SK-N-SH treated with all-trans-retinoic acid at 6 μM for 48 hours (cell line): Measurements from ENCODE around the gene ARHGEF7.

Source experiments
- ATAC-seq: fragments of 200-7000 bp; cut with Tn5 transposase; 3 replicates; pipeline ENCODE4 v1.9.1; 2020; ENCODE audit warnings: mild to moderate bottlenecking, moderate library complexity
- ARNTL ChIP-seq: fragments of 450-650 bp; formaldehyde crosslinking; IDR thresholded peaks from 2 replicates; pipeline ENCODE4 v1.5.0; 2020; ENCODE audit warnings: low read depth, mild to moderate bottlenecking, moderate library complexity, borderline replicate concordance
- BACH2 ChIP-seq: fragments of 250-450 bp; sonication (Bioruptor Pico); IDR thresholded peaks from 2 replicates; pipeline ENCODE4 v1.9.0; 2021; ENCODE audit warnings: mild to moderate bottlenecking, borderline replicate concordance
- CSDC2 ChIP-seq: fragments of 250-450 bp; sonication (Bioruptor Pico); IDR thresholded peaks from 2 replicates; pipeline ENCODE4 v1.5.0; 2020; ENCODE audit warnings: mild to moderate bottlenecking, moderate library complexity
- ESRRG ChIP-seq: fragments of 250-450 bp; sonication (Bioruptor Pico); IDR thresholded peaks from 2 replicates; pipeline ENCODE4 v1.6.1; 2021; ENCODE audit warnings: mild to moderate bottlenecking
- ISL1 ChIP-seq: fragments of 250-450 bp; sonication (Bioruptor Pico); IDR thresholded peaks from 2 replicates; pipeline ENCODE4 v2.1.2; 2022; ENCODE audit warnings: mild to moderate bottlenecking, moderate library complexity
- OSR1 ChIP-seq: fragments of 250-450 bp; sonication (Bioruptor Pico); IDR thresholded peaks from 2 replicates; pipeline ENCODE4 v1.8.0; 2022; ENCODE audit warnings: moderate library complexity, mild to moderate bottlenecking, inconsistent platforms
- PPARA ChIP-seq: fragments of 250-450 bp; sonication (Bioruptor Pico); IDR thresholded peaks from 2 replicates; pipeline ENCODE4 v1.5.0; 2020; ENCODE audit warnings: mild to moderate bottlenecking, borderline replicate concordance
- SNAI2 ChIP-seq: fragments of 250-450 bp; sonication (Bioruptor Pico); IDR thresholded peaks from 2 replicates; pipeline ENCODE4 v1.5.0; 2020; ENCODE audit warnings: mild to moderate bottlenecking, moderate library complexity
- TCF4 ChIP-seq: fragments of 250-450 bp; sonication (Bioruptor Pico); IDR thresholded peaks from 2 replicates; pipeline ENCODE4 v1.8.0; 2021; ENCODE audit warnings: mild to moderate bottlenecking, moderate library complexity, borderline replicate concordance
- TOX ChIP-seq: fragments of 250-450 bp; sonication (Bioruptor Pico); IDR thresholded peaks from 2 replicates; pipeline ENCODE4 v1.8.0; 2021; ENCODE audit warnings: mild to moderate bottlenecking, moderate library complexity, borderline replicate concordance
- ZC3H10 ChIP-seq: fragments of 250-450 bp; sonication (Bioruptor Pico); IDR thresholded peaks from 2 replicates; pipeline ENCODE4 v1.5.1; 2021; ENCODE audit warnings: mild to moderate bottlenecking, moderate library complexity
- ZFP3 ChIP-seq: fragments of 250-450 bp; sonication (Bioruptor Pico); IDR thresholded peaks from 2 replicates; pipeline ENCODE4 v1.5.0; 2020; ENCODE audit warnings: mild to moderate bottlenecking, moderate library complexity
- ZFP30 ChIP-seq: fragments of 450-650 bp; formaldehyde crosslinking; IDR thresholded peaks from 2 replicates; pipeline ENCODE4 v1.5.0; 2022; ENCODE audit warnings: mild to moderate bottlenecking, moderate library complexity
- ZNF565 ChIP-seq: fragments of 450-650 bp; formaldehyde crosslinking; conservative IDR thresholded peaks from 2 replicates; pipeline ENCODE4 v1.5.0; 2020; ENCODE audit warnings: low read depth, mild to moderate bottlenecking, moderate library complexity
- ZNF70 ChIP-seq: fragments of 450-650 bp; formaldehyde crosslinking; IDR thresholded peaks from 2 replicates; pipeline ENCODE4 v1.5.0; 2020; ENCODE audit warnings: mild to moderate bottlenecking, moderate library complexity
- ZNF8 ChIP-seq: fragments of 450-650 bp; formaldehyde crosslinking; IDR thresholded peaks from 2 replicates; pipeline ENCODE4 v1.5.0; 2020; ENCODE audit warnings: mild to moderate bottlenecking, moderate library complexity
- TF ChIP-seq, protein P1 (sequence below): fragments of 250-450 bp; sonication (Bioruptor Pico); IDR thresholded peaks from 2 replicates; pipeline ENCODE4 v1.5.1; 2021; ENCODE audit warnings: mild to moderate bottlenecking, moderate library complexity
- TF ChIP-seq, protein P2 (sequence below): fragments of 250-450 bp; sonication (Bioruptor Pico); IDR thresholded peaks from 2 replicates; pipeline ENCODE4 v1.8.0; 2021; ENCODE audit warnings: low read depth, mild to moderate bottlenecking, moderate library complexity, borderline replicate concordance
- TF ChIP-seq, protein P3 (sequence below): fragments of 250-450 bp; sonication (Bioruptor Pico); IDR thresholded peaks from 2 replicates; pipeline ENCODE4 v1.5.0; 2020; ENCODE audit warnings: mild to moderate bottlenecking, moderate library complexity
- TF ChIP-seq, protein P4 (sequence below): fragments of 250-450 bp; sonication (Bioruptor Pico); IDR thresholded peaks from 2 replicates; pipeline ENCODE4 v1.8.0; 2020; ENCODE audit warnings: mild to moderate bottlenecking, moderate library complexity, borderline replicate concordance

The ARHGEF7 gene

DNA sequence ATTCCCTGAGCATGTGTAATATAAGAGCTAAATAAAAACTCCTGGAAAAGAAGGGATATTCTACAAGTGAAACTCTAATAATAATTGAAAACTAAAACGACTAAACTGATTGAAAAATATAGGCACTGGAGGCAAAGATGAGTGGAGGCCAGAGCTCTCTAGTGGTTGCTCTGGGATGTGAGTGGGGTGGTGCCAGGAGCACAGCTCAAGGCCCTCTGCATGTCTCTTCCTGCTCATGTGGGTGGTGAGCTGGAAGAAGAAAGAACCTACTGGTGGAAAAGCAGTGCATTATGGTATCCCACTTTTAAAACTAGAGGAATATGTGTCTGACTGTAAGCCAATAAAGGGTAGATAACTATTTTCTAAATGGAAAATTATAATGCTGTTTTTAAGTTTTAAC, 15.8 kb upstream of the ARHGEF7 start:
- no peak for ATAC-seq

DNA sequence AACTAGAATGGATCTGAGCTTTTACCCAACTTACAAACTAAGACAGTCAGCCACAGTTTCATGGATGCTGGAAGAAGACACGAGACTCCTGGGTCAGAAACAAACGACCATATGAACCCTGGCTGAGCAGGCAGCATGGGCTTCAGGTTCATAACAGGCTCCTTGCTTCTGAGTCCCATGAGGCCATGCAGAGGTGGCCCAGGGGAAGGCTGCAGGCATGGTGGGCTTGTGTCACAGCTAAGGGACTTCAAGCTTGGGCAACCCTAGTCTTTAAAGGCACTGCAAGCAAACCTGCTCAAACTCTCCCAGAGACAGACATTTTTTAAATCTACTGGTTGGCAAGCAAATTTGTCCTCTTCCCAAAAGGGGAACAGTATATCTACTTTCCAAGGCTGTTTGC, 5.1 kb upstream of the ARHGEF7 start:
- ATAC-seq, result no peak
- TF ChIP-seq SNAI2 (no peak), TCF4 (CRISPR knock-in tag) (no peak), ZNF565 (CRISPR knock-in tag) (no peak), CSDC2 (no peak), ISL1 (CRISPR knock-in tag) (no peak), ESRRG (CRISPR knock-in tag) (no peak), ZNF8 (no peak), ZFP30 (no peak), PPARA (CRISPR knock-in tag) (no peak), OSR1 (no peak)
- TF ChIP-seq, protein P1, sequence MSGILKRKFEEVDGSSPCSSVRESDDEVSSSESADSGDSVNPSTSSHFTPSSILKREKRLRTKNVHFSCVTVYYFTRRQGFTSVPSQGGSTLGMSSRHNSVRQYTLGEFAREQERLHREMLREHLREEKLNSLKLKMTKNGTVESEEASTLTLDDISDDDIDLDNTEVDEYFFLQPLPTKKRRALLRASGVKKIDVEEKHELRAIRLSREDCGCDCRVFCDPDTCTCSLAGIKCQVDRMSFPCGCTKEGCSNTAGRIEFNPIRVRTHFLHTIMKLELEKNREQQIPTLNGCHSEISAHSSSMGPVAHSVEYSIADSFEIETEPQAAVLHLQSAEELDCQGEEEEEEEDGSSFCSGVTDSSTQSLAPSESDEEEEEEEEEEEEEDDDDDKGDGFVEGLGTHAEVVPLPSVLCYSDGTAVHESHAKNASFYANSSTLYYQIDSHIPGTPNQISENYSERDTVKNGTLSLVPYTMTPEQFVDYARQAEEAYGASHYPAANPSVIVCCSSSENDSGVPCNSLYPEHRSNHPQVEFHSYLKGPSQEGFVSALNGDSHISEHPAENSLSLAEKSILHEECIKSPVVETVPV (CRISPR knock-in tag), result no peak
- TF ChIP-seq, protein P2, sequence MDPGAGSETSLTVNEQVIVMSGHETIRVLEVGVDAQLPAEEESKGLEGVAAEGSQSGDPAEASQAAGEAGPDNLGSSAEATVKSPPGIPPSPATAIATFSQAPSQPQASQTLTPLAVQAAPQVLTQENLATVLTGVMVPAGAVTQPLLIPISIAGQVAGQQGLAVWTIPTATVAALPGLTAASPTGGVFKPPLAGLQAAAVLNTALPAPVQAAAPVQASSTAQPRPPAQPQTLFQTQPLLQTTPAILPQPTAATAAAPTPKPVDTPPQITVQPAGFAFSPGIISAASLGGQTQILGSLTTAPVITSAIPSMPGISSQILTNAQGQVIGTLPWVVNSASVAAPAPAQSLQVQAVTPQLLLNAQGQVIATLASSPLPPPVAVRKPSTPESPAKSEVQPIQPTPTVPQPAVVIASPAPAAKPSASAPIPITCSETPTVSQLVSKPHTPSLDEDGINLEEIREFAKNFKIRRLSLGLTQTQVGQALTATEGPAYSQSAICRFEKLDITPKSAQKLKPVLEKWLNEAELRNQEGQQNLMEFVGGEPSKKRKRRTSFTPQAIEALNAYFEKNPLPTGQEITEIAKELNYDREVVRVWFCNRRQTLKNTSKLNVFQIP (CRISPR knock-in tag), result no peak
- TF ChIP-seq, protein P3, sequence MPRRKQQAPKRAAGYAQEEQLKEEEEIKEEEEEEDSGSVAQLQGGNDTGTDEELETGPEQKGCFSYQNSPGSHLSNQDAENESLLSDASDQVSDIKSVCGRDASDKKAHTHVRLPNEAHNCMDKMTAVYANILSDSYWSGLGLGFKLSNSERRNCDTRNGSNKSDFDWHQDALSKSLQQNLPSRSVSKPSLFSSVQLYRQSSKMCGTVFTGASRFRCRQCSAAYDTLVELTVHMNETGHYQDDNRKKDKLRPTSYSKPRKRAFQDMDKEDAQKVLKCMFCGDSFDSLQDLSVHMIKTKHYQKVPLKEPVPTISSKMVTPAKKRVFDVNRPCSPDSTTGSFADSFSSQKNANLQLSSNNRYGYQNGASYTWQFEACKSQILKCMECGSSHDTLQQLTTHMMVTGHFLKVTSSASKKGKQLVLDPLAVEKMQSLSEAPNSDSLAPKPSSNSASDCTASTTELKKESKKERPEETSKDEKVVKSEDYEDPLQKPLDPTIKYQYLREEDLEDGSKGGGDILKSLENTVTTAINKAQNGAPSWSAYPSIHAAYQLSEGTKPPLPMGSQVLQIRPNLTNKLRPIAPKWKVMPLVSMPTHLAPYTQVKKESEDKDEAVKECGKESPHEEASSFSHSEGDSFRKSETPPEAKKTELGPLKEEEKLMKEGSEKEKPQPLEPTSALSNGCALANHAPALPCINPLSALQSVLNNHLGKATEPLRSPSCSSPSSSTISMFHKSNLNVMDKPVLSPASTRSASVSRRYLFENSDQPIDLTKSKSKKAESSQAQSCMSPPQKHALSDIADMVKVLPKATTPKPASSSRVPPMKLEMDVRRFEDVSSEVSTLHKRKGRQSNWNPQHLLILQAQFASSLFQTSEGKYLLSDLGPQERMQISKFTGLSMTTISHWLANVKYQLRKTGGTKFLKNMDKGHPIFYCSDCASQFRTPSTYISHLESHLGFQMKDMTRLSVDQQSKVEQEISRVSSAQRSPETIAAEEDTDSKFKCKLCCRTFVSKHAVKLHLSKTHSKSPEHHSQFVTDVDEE (CRISPR knock-in tag), result no peak

More for the DNA sequence above, 15.8 kb upstream of the ARHGEF7 start:
- no peak for TF ChIP-seq ARNTL (CRISPR knock-in tag)
- TF ChIP-seq ZNF565 (CRISPR knock-in tag), result no peak
- TF ChIP-seq, protein P4, sequence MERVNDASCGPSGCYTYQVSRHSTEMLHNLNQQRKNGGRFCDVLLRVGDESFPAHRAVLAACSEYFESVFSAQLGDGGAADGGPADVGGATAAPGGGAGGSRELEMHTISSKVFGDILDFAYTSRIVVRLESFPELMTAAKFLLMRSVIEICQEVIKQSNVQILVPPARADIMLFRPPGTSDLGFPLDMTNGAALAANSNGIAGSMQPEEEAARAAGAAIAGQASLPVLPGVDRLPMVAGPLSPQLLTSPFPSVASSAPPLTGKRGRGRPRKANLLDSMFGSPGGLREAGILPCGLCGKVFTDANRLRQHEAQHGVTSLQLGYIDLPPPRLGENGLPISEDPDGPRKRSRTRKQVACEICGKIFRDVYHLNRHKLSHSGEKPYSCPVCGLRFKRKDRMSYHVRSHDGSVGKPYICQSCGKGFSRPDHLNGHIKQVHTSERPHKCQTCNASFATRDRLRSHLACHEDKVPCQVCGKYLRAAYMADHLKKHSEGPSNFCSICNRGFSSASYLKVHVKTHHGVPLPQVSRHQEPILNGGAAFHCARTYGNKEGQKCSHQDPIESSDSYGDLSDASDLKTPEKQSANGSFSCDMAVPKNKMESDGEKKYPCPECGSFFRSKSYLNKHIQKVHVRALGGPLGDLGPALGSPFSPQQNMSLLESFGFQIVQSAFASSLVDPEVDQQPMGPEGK (CRISPR knock-in tag), result no peak
- no peak for TF ChIP-seq ZNF70 (CRISPR knock-in tag)
- TF ChIP-seq TOX, result no peak
- TF ChIP-seq PPARA (CRISPR knock-in tag), result no peak
- no peak for TF ChIP-seq ZC3H10
- no peak for TF ChIP-seq CSDC2
- no peak for TF ChIP-seq ZFP3 (CRISPR knock-in tag)
- TF ChIP-seq BACH2 (CRISPR knock-in tag), result no peak
- TF ChIP-seq ZNF8, result no peak
- TF ChIP-seq, protein P1 (CRISPR knock-in tag), result no peak
- TF ChIP-seq, protein P2 (CRISPR knock-in tag), result no peak
- no peak for TF ChIP-seq ISL1 (CRISPR knock-in tag)
- TF ChIP-seq, protein P3 (CRISPR knock-in tag), result no peak
- no peak for TF ChIP-seq ESRRG (CRISPR knock-in tag)
